Left lung (tissue), 10 donors: ENCODE measurements around the gene ZBTB21. TPM values are rescaled to one million over a fixed set of nuclear protein-coding genes. Genes with fewer than 3 reads are reported as not detected.

ENCODE experiments used
- ATAC-seq: fragments of 200-7000 bp; cut with Tn5 transposase; one replicate; pipeline ENCODE4 v1.9.1; 2020; ENCODE audit warnings: moderate library complexity
- DNase-seq, 4 donors: peaks; one replicate each; pipeline ENCODE4 v3.0.0-alpha.2; 2013 to 2020
- H3K27ac ChIP-seq, 2 donors: fragments of 200-600 bp; sonication (generic) in 1 of 2; one replicate each; pipeline versions ENCODE4 v1.5.0 to v1.8.0; 2020 to 2021
- H3K27me3 ChIP-seq, 2 donors: fragments of 200-600 bp; sonication (generic) in 1 of 2; one replicate each; pipeline versions ENCODE4 v1.5.0 to v1.8.0; 2020 to 2021
- H3K36me3 ChIP-seq, 2 donors: fragments of 200-600 bp; sonication (generic) in 1 of 2; one replicate each; pipeline versions ENCODE4 v1.5.0 to v1.8.0; 2020 to 2021
- H3K4me1 ChIP-seq, 2 donors: fragments of 200-600 bp; one replicate each; pipeline ENCODE4 v1.8.0; 2021
- H3K4me3 ChIP-seq, 2 donors: fragments of 200-600 bp; sonication (generic) in 1 of 2; one replicate each; pipeline versions ENCODE4 v1.5.0 to v1.8.0; 2020 to 2021; ENCODE audit warnings: mild to moderate bottlenecking in 1 of 2
- H3K9me3 ChIP-seq, 2 donors: fragments of 200-600 bp; sonication (generic) in 1 of 2; one replicate each; pipeline versions ENCODE4 v1.5.0 to v1.8.0; 2020 to 2021
- CTCF ChIP-seq, 2 donors: fragments of 200-600 bp; sonication (generic) in 1 of 2; IDR thresholded peaks; one replicate each; pipeline versions ENCODE4 v1.5.0 to v1.8.0; 2021; ENCODE audit warnings: antibody characterized with exemption in 2 of 2
- intact Hi-C, 2 donors: fragments of 100-400 bp; cut with DNase I; formaldehyde crosslinking; loops; one replicate each; pipeline versions ENCODE4 v1.11.2 to v1.14.2; 2022
- polyA plus RNA-seq, 6 donors: library from polyadenylated mRNA; unstranded; fragments of 120-200 nt; gene quantifications; one replicate each; pipeline ENCODE4 v1.2.1, GENCODE V29; 2013; ENCODE audit not compliant: insufficient read length in 6 of 6
- total RNA-seq, 2 donors: library from RNA; stranded (reverse); fragmentation: NEBNext Ultra II Directional; extraction: Animal tissue kit (Norgen Biotek cat#: 25700); gene quantifications; one replicate each; pipeline ENCODE4 v1.2.1, GENCODE V29; 2021
- donor health status: DM: no; HTN: yes; CAD: no.
- donor health status: DM: no; HTN: no; CAD: no.

The ZBTB21 gene
- total and polyA plus RNA-seq, 8 donors, result 9.2 to 13.9 (median 10.7) TPM

DNA sequence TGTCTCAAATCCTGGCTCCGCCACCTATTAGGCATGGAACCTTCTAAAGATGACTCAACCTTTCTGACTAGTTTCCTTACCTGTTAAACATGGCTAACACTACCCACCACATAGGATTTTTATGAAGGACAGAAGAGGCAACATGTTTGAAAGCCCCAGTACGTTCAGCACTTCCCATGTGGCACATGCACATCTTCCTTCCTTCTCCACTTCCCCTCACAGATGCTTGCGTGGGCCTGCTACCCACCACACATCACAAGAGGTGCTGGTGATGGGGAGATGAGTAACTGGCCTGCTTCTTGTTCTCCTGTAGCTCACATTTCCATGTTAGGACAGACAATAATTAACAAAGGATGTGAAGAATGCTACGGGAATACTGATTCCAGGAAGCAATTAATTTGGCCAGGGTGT is 7.1 kb downstream of the ZBTB21 start:
- Histone ChIP-seq H3K36me3 (peaks cover 0 to 19% of the 10 kb centered on the region in 2 donors), H3K4me1 (no peaks in the 10 kb centered on the region), H3K4me3 (no peak overlapping the region), H3K27ac (no peak overlapping the region), H3K9me3 (no peaks in the 10 kb centered on the region), H3K27me3 (no peaks in the 10 kb centered on the region)
- no peak for DNase-seq
- TF ChIP-seq CTCF (IDR thresholded peaks at IDR 0.05), result no peak
- intact Hi-C loops, result loop anchor here in 1 of 2 donors (10.0 kb wide), 1 partner anchor 102 kb away; no protein-coding TSS in a partner anchor
- no peak for ATAC-seq

GRCh38 chr21:42002421-42002958 is 7.7 kb downstream of the ZBTB21 start:
- Histone ChIP-seq H3K9me3 (no peaks in the 10 kb centered on the region), H3K27ac (no peak overlapping the region), H3K4me1 (no peaks in the 10 kb centered on the region), H3K4me3 (no peak overlapping the region), H3K27me3 (no peaks in the 10 kb centered on the region), H3K36me3 (peaks cover 0 to 19% of the 10 kb centered on the region in 2 donors)
- TF ChIP-seq CTCF (IDR thresholded peaks at IDR 0.05), result no peak
- ATAC-seq (no peak), DNase-seq (no peak)
- intact Hi-C loops, result loop anchor here in 1 of 2 donors (10.0 kb wide), 1 partner anchor 102 kb away; no protein-coding TSS in a partner anchor

DNA sequence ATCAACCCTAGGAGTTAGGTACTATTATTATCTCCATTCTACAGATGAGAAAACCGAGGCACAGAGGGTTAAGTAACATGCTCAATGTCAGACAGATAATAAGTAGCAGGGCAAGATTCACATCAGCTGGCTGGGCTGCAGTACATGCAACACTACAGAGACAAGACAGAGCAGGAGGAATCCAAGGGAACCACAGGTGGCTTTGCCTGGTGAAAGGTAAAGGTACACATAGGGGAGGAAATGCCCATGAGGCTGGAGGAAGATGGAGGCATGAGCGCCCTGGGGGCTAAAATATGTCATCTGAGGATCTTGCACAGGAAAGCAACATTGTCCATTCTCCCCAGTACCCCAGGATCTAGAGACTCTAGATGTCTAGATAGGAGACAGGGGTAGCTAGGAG is 8.4 kb downstream of the ZBTB21 start:
- intact Hi-C loops, result loop anchor here in 1 of 2 donors (10.0 kb wide), 1 partner anchor 103 kb away; no protein-coding TSS in a partner anchor
- no peak for DNase-seq
- Histone ChIP-seq H3K36me3 (peaks cover 0 to 19% of the 10 kb centered on the region in 2 donors), H3K4me1 (no peaks in the 10 kb centered on the region), H3K9me3 (no peaks in the 10 kb centered on the region), H3K4me3 (no peak overlapping the region), H3K27me3 (no peaks in the 10 kb centered on the region), H3K27ac (no peak overlapping the region)
- ATAC-seq, result no peak
- TF ChIP-seq CTCF (IDR thresholded peaks at IDR 0.05), result no peak

- H3K27ac ChIP-seq, result no peak overlapping the region
- no peak for TF ChIP-seq CTCF (IDR thresholded peaks at IDR 0.05)
- H3K27me3 ChIP-seq, result no peaks in the 10 kb centered on the region
- intact Hi-C loops, result loop anchor here in 1 of 2 donors (10.0 kb wide), 1 partner anchor 104 kb away; no protein-coding TSS in a partner anchor
- ATAC-seq (no peak), DNase-seq (no peak)
- peaks cover 0 to under 1% of the 10 kb centered on the region in 2 donors for H3K9me3 ChIP-seq
- no peak overlapping the region for H3K4me3 ChIP-seq
- no peaks in the 10 kb centered on the region for H3K4me1 ChIP-seq
- peaks cover 0 to 21% of the 10 kb centered on the region in 2 donors for H3K36me3 ChIP-seq
These were observed 9.3 kb downstream of the ZBTB21 start for GRCh38 chr21:42000908-42001307.

DNA sequence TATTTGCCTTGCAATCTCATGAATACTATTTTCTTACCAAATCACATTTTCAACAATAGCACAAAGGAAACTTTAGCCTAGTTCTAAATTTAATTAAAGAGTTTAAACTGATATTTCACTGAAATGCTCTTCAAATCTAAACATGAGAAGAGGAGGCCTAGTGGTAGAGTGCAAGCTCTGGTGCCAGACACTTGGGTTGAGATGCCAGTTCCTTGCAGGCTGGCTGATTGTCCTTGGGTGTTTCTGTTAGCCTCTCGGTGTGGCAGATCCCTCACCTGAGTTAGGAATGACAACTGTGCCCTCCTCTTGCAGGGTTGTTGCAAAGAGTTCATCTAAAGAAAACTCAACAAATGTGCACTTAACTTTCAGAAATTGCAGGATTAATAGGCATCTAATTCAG is 12.5 kb downstream of the ZBTB21 start:
- Histone ChIP-seq H3K4me1 (no peaks in the 10 kb centered on the region), H3K9me3 (peaks cover 0 to 2% of the 10 kb centered on the region in 2 donors), H3K4me3 (no peak overlapping the region), H3K27me3 (no peaks in the 10 kb centered on the region), H3K36me3 (peaks cover 0 to 46% of the 10 kb centered on the region in 2 donors), H3K27ac (no peak overlapping the region)
- intact Hi-C loops, result no loop called here
- DNase-seq, result no peak
- peak; percentile 76 for ATAC-seq
- no peak for TF ChIP-seq CTCF (IDR thresholded peaks at IDR 0.05)
